ENCODE results near the gene XPO1.

DNA sequence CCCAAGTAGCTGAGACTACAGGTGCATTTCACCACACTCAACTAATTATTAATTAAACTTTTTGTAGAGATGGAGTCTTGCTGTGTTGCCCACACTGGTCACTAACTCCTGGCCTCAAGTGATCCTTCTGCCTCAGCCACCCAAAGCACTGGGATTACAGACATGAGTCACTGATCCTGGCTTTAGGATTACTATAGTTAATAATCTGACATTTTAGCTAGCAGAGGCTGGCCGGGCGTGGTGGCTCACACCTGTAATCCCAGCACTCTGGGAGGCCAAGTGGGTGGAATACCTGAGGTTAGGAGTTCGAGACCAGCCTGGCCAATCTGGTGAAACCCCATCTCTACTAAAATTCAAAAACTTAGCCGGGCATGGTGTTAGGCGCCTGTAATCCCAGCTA, 106.8 kb downstream of the XPO1 start:
- TF ChIP-seq, protein P1, sequence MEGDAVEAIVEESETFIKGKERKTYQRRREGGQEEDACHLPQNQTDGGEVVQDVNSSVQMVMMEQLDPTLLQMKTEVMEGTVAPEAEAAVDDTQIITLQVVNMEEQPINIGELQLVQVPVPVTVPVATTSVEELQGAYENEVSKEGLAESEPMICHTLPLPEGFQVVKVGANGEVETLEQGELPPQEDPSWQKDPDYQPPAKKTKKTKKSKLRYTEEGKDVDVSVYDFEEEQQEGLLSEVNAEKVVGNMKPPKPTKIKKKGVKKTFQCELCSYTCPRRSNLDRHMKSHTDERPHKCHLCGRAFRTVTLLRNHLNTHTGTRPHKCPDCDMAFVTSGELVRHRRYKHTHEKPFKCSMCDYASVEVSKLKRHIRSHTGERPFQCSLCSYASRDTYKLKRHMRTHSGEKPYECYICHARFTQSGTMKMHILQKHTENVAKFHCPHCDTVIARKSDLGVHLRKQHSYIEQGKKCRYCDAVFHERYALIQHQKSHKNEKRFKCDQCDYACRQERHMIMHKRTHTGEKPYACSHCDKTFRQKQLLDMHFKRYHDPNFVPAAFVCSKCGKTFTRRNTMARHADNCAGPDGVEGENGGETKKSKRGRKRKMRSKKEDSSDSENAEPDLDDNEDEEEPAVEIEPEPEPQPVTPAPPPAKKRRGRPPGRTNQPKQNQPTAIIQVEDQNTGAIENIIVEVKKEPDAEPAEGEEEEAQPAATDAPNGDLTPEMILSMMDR (IDR thresholded peaks at IDR 0.05; ENCODE audit: low read depth, low read length): no peak
- TF ChIP-seq POLR2A (IDR thresholded peaks at IDR 0.05; ENCODE audit: extremely low read depth, insufficient read length): no peak
